ENCODE results near the gene RBKS.
A peak's percentile ranks its signal among the peaks of the same experiment; 100 is the strongest.

RBKS gene

GRCh38 chr2:27912512-27912911 lies 22.3 kb upstream of the RBKS start:
- H3K27me3 Mint-ChIP-seq (ENCODE audit: low read depth) = no peaks in the 10 kb centered on the region
- TF ChIP-seq CTCF (IDR thresholded peaks at IDR 0.05; ENCODE audit: unreplicated experiment in 3 of 3) = no peak
- H3K9me3 Mint-ChIP-seq = no peaks in the 10 kb centered on the region
- peaks cover 10% of the 10 kb centered on the region for H3K4me1 Mint-ChIP-seq
- H3K36me3 Mint-ChIP-seq (ENCODE audit: low read depth) = peaks cover 6% of the 10 kb centered on the region
- H3K4me3 Mint-ChIP-seq = no peak overlapping the region
- H3K27ac Mint-ChIP-seq = peak overlapping the region in 2 of 3 experiments; percentile 5 to 14

GRCh38 chr2:27911458-27912210 lies 21.4 kb upstream of the RBKS start:
- H3K4me1 Mint-ChIP-seq = peaks cover 10% of the 10 kb centered on the region
- no peaks in the 10 kb centered on the region for H3K9me3 Mint-ChIP-seq
- no peak for TF ChIP-seq CTCF (IDR thresholded peaks at IDR 0.05; ENCODE audit: unreplicated experiment in 3 of 3)
- H3K27ac Mint-ChIP-seq = no peak overlapping the region
- H3K36me3 Mint-ChIP-seq (ENCODE audit: low read depth) = peaks cover 7% of the 10 kb centered on the region
- no peak overlapping the region for H3K4me3 Mint-ChIP-seq
- no peaks in the 10 kb centered on the region for H3K27me3 Mint-ChIP-seq (ENCODE audit: low read depth)

- Mint-ChIP-seq H3K9me3 (no peaks in the 10 kb centered on the region), H3K4me3 (no peak overlapping the region)
- no peak for TF ChIP-seq CTCF (IDR thresholded peaks at IDR 0.05; ENCODE audit: unreplicated experiment in 3 of 3)
Observed at GRCh38 chr2:27909901-27910300, 19.7 kb upstream of the RBKS start.

GRCh38 chr2:27907547-27907946 lies 17.4 kb upstream of the RBKS start:
- no peak for TF ChIP-seq CTCF (IDR thresholded peaks at IDR 0.05; ENCODE audit: unreplicated experiment in 3 of 3)
- no peaks in the 10 kb centered on the region for H3K27me3 Mint-ChIP-seq (ENCODE audit: low read depth)
- H3K27ac Mint-ChIP-seq = no peak overlapping the region
- H3K4me1 Mint-ChIP-seq = peaks cover 6% of the 10 kb centered on the region
- no peaks in the 10 kb centered on the region for H3K9me3 Mint-ChIP-seq
- H3K4me3 Mint-ChIP-seq = no peak overlapping the region
- H3K36me3 Mint-ChIP-seq (ENCODE audit: low read depth) = peaks cover 14% of the 10 kb centered on the region

More at GRCh38 chr2:27909901-27910300, 19.7 kb upstream of the RBKS start:
- Mint-ChIP-seq H3K27ac (no peak overlapping the region), H3K27me3 (ENCODE audit: low read depth) (no peaks in the 10 kb centered on the region), H3K36me3 (ENCODE audit: low read depth) (peaks cover 7% of the 10 kb centered on the region), H3K4me1 (peaks cover 10% of the 10 kb centered on the region)

- peaks cover 14% of the 10 kb centered on the region for H3K36me3 Mint-ChIP-seq (ENCODE audit: low read depth)
- no peak overlapping the region for H3K27ac Mint-ChIP-seq
- TF ChIP-seq CTCF (IDR thresholded peaks at IDR 0.05; ENCODE audit: unreplicated experiment in 3 of 3) = no peak
- no peaks in the 10 kb centered on the region for H3K4me1 Mint-ChIP-seq
- no peaks in the 10 kb centered on the region for H3K9me3 Mint-ChIP-seq
- H3K27me3 Mint-ChIP-seq (ENCODE audit: low read depth) = no peaks in the 10 kb centered on the region
- H3K4me3 Mint-ChIP-seq = no peak overlapping the region
Observed at GRCh38 chr2:27906074-27906473, 15.9 kb upstream of the RBKS start.

GRCh38 chr2:27904405-27904665 lies 14.1 kb upstream of the RBKS start:
- Mint-ChIP-seq H3K9me3 (no peaks in the 10 kb centered on the region), H3K27me3 (ENCODE audit: low read depth) (no peaks in the 10 kb centered on the region), H3K4me1 (no peaks in the 10 kb centered on the region), H3K36me3 (ENCODE audit: low read depth) (peaks cover 15% of the 10 kb centered on the region), H3K4me3 (no peak overlapping the region), H3K27ac (peak overlapping the region in 1 of 3 experiments; percentile 68)
- no peak for TF ChIP-seq CTCF (IDR thresholded peaks at IDR 0.05; ENCODE audit: unreplicated experiment in 3 of 3)

Measured in nephron (organoid).